ENCODE results near the gene NLK.
"Not testable (repeated sequence)": the region's sequence is repeated elsewhere in the genome, so short reads cannot be mapped to it uniquely, and the experiment has no call there.

NLK gene

GRCh38 chr17:27997522-27997921 lies 45.0 kb upstream of the NLK start:
- H3K4me3 ChIP-seq (ENCODE audit: low read depth, low read length): no peak overlapping the region
- no peak for TF ChIP-seq CTCF (IDR thresholded peaks at IDR 0.05; ENCODE audit: control insufficient read depth, extremely low read depth, insufficient read depth)
- DNase-seq (ENCODE audit: low read depth): no peak

GRCh38 chr17:28001149-28001548 lies 41.3 kb upstream of the NLK start:
- no peak overlapping the region for H3K4me3 ChIP-seq (ENCODE audit: low read depth, low read length)
- no peak for TF ChIP-seq CTCF (IDR thresholded peaks at IDR 0.05; ENCODE audit: control insufficient read depth, extremely low read depth, insufficient read depth)
- DNase-seq (ENCODE audit: low read depth): no peak

GRCh38 chr17:28004344-28004743 lies 38.1 kb upstream of the NLK start:
- DNase-seq (ENCODE audit: low read depth): no peak
- no peak for TF ChIP-seq CTCF (IDR thresholded peaks at IDR 0.05; ENCODE audit: control insufficient read depth, extremely low read depth, insufficient read depth)
- no peak overlapping the region for H3K4me3 ChIP-seq (ENCODE audit: low read depth, low read length)

GRCh38 chr17:28007925-28008324 lies 34.6 kb upstream of the NLK start:
- not testable (repeated sequence) for H3K4me3 ChIP-seq (ENCODE audit: low read depth, low read length); DNase-seq (ENCODE audit: low read depth)

GRCh38 chr17:28008513-28008912 lies 34.0 kb upstream of the NLK start:
- no peak for TF ChIP-seq CTCF (IDR thresholded peaks at IDR 0.05; ENCODE audit: control insufficient read depth, extremely low read depth, insufficient read depth)
- no peak overlapping the region for H3K4me3 ChIP-seq (ENCODE audit: low read depth, low read length)
- peak; percentile 65 for DNase-seq (ENCODE audit: low read depth)

GRCh38 chr17:28010406-28010805 lies 32.1 kb upstream of the NLK start:
- DNase-seq (ENCODE audit: low read depth): no peak
- H3K4me3 ChIP-seq (ENCODE audit: low read depth, low read length): no peak overlapping the region
- no peak for TF ChIP-seq CTCF (IDR thresholded peaks at IDR 0.05; ENCODE audit: control insufficient read depth, extremely low read depth, insufficient read depth)

- no peak for TF ChIP-seq CTCF (IDR thresholded peaks at IDR 0.05; ENCODE audit: control insufficient read depth, extremely low read depth, insufficient read depth)
- H3K4me3 ChIP-seq (ENCODE audit: low read depth, low read length): no peak overlapping the region
- peak; percentile 32 for DNase-seq (ENCODE audit: low read depth)
Measured at GRCh38 chr17:28018439-28019070, 23.9 kb upstream of the NLK start.

Data from LNCaP clone FGC (cell line).